PC-3 (cell line): ENCODE data around the gene BTN1A1.

ENCODE experiments used
- EZH2 ChIP-seq: fragments of 300-600 bp; sonication (generic); IDR thresholded peaks from one replicate; pipeline ENCODE4 v1.6.1; 2017; ENCODE audit warnings: antibody characterized with exemption, mild to moderate bottlenecking, low read length; ENCODE audit not compliant: unreplicated experiment
- EZH2phosphoT487 ChIP-seq: fragments of 300-600 bp; sonication (generic); IDR thresholded peaks from 2 replicates; pipeline ENCODE4 v1.6.1; 2018; ENCODE audit warnings: mild to moderate bottlenecking, antibody characterized with exemption, low read length, borderline replicate concordance
- TF ChIP-seq, protein P1 (sequence below): fragments of 300-600 bp; sonication (generic); conservative IDR thresholded peaks from 2 replicates; pipeline ENCODE4 v1.5.1; 2017; ENCODE audit warnings: antibody characterized with exemption, low read depth, mild to moderate bottlenecking, low read length

DNA sequence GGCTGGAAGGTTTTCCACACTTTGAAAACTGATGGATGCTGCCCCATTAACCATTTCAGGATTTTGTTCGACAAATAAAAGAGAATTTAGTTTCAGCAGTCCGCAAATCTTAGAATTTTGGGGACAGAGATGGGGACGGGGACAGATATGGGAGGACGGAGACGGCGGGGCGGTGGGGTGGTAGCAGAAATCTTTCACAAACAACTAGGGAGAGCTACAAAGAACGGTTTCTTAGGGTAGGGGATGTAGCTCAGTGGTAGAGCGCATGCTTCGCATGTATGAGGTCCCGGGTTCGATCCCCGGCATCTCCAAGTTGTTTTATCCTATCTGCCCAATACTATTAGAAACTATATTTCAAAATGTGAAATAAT is 53.1 kb downstream of the BTN1A1 start:
- TF ChIP-seq, protein P1, sequence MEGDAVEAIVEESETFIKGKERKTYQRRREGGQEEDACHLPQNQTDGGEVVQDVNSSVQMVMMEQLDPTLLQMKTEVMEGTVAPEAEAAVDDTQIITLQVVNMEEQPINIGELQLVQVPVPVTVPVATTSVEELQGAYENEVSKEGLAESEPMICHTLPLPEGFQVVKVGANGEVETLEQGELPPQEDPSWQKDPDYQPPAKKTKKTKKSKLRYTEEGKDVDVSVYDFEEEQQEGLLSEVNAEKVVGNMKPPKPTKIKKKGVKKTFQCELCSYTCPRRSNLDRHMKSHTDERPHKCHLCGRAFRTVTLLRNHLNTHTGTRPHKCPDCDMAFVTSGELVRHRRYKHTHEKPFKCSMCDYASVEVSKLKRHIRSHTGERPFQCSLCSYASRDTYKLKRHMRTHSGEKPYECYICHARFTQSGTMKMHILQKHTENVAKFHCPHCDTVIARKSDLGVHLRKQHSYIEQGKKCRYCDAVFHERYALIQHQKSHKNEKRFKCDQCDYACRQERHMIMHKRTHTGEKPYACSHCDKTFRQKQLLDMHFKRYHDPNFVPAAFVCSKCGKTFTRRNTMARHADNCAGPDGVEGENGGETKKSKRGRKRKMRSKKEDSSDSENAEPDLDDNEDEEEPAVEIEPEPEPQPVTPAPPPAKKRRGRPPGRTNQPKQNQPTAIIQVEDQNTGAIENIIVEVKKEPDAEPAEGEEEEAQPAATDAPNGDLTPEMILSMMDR, result no peak
- TF ChIP-seq EZH2 (no peak), EZH2phosphoT487 (no peak)
